ENCODE results near the gene LRRC28. TPM values are rescaled to one million over a fixed set of nuclear protein-coding genes. Genes with fewer than 3 reads are reported as not detected.
A peak's percentile ranks its signal among the peaks of the same experiment; 100 is the strongest.

Gene LRRC28
- total and polyA plus RNA-seq, 10 of the 15 experiments (the other 5 are each of a cell fraction or from before 2014, with no cell fraction given): 21.3 to 54.9 (median 27.7) TPM

- TF ChIP-seq ZNF592 (IDR thresholded peaks at IDR 0.05): no peak
- 0 out of 3 replicates have a peak, but pooled peaks have one; percentile 33 for TF ChIP-seq POU2F2 (IDR thresholded peaks at IDR 0.05; ENCODE audit: borderline replicate concordance, low read depth, low read length)
- TF ChIP-seq RELA (IDR thresholded peaks at IDR 0.05; ENCODE audit: borderline replicate concordance, partially characterized antibody): no peak
- TF ChIP-seq YY1 (IDR thresholded peaks at IDR 0.05; ENCODE audit: low read depth, low read length): peak; percentile 41; the same call in 1 of the 2 replicates
- no peak for TF ChIP-seq TBL1XR1 (IDR thresholded peaks at IDR 0.05; ENCODE audit: low read depth, low read length)
- TF ChIP-seq CHD4 (IDR thresholded peaks at IDR 0.05): no peak
- TF ChIP-seq SMC3 (IDR thresholded peaks at IDR 0.05; ENCODE audit: borderline replicate concordance, low read length): peak; percentile 96
- no peak for TF ChIP-seq ZBTB33 (IDR thresholded peaks at IDR 0.05)
- no peak for TF ChIP-seq PBX3 (IDR thresholded peaks at IDR 0.05; ENCODE audit: insufficient replicate concordance, low read depth, low read length)
- TF ChIP-seq MYB (IDR thresholded peaks at IDR 0.05; ENCODE audit: borderline replicate concordance, low read depth, low read length): no peak
- TF ChIP-seq RAD21 (IDR thresholded peaks at IDR 0.05; ENCODE audit: insufficient read depth, low read depth, low read length): peak; percentile 94
- TF ChIP-seq ATF3 (IDR thresholded peaks at IDR 0.05; ENCODE audit: borderline replicate concordance, extremely low read depth, low read depth, low read length): no peak
- TF ChIP-seq RB1 (IDR thresholded peaks at IDR 0.05; ENCODE audit: borderline replicate concordance): no peak
Measured at GRCh38 chr15:99213187-99213811, 38.0 kb upstream of the LRRC28 start (continued).
